ENCODE measurements around the gene KCNH1. TPM values are rescaled to one million over a fixed set of nuclear protein-coding genes. Genes with fewer than 3 reads are reported as not detected.

Gene KCNH1
- polyA plus RNA-seq, 1 of the 3 experiments (the other 2 are of a cell fraction): 0.08 TPM

GRCh38 chr1:210764536-210764935 is 369.4 kb downstream of the KCNH1 start (continued):
- TF ChIP-seq IRF3 (IDR thresholded peaks at IDR 0.05; ENCODE audit: low read depth, low read length) (no peak), JUND (IDR thresholded peaks at IDR 0.05) (no peak), SIN3A (IDR thresholded peaks at IDR 0.05; ENCODE audit: borderline replicate concordance, low read depth, low read length) (no peak), EZH2phosphoT487 (IDR thresholded peaks at IDR 0.05; ENCODE audit: borderline replicate concordance, low read depth) (no peak), EP300 (IDR thresholded peaks at IDR 0.05; ENCODE audit: borderline replicate concordance in 1 of 2, low read depth in 1 of 2, low read length in 1 of 2) (no peak)

- Histone ChIP-seq H3F3A (replicated peaks; ENCODE audit: insufficient read depth) (no peaks in the 10 kb centered on the region), H2AFZ (ENCODE audit: low read depth) (no peak overlapping the region), H3K27ac (ENCODE audit: low read depth in 2 of 2, low read length in 1 of 2) (no peak overlapping the region), H3K4me1 (ENCODE audit: control insufficient read depth in 1 of 2, insufficient read depth in 2 of 2, low read depth in 1 of 2, low read length in 1 of 2) (peaks cover 0 to 16% of the 10 kb centered on the region in 2 experiments; a peak in 2 of 4 replicates), H3K79me2 (ENCODE audit: insufficient read depth) (no peaks in the 10 kb centered on the region), H3K9ac (no peak overlapping the region), H3K4me2 (no peak overlapping the region), H3K9me3 (no peaks in the 10 kb centered on the region), H3K4me3 (ENCODE audit: low read depth in 2 of 2, low read length in 1 of 2) (no peak overlapping the region), H4K20me1 (ENCODE audit: insufficient read depth) (no peaks in the 10 kb centered on the region), H3K27me3 (ENCODE audit: insufficient read depth) (no peaks in the 10 kb centered on the region), H3K36me3 (replicated peaks in 1 of 2; ENCODE audit: control insufficient read depth in 1 of 2, insufficient read depth in 2 of 2, low read length in 1 of 2) (no peaks in the 10 kb centered on the region), H3K9me2 (no peaks in the 10 kb centered on the region)
- ChIA-PET CTCF (no interaction called here), POLR2A (no interaction called here)
- no peak for DNase-seq
- TF ChIP-seq ZBTB33 (IDR thresholded peaks at IDR 0.05; ENCODE audit: borderline replicate concordance, low read depth) (no peak), SMC3 (IDR thresholded peaks at IDR 0.05; ENCODE audit: low read depth, low read length) (no peak), YY1 (IDR thresholded peaks at IDR 0.05; ENCODE audit: low read depth) (no peak), MAX (IDR thresholded peaks at IDR 0.05; ENCODE audit: low read depth) (no peak), MEF2A (IDR thresholded peaks at IDR 0.05; ENCODE audit: borderline replicate concordance, low read depth) (no peak), USF1 (IDR thresholded peaks at IDR 0.05; ENCODE audit: borderline replicate concordance, low read depth) (no peak), PBX3 (IDR thresholded peaks at IDR 0.05) (no peak), FOXM1 (IDR thresholded peaks at IDR 0.05; ENCODE audit: low read depth) (no peak), RXRA (IDR thresholded peaks at IDR 0.05; ENCODE audit: borderline replicate concordance, low read depth) (no peak), RCOR1 (IDR thresholded peaks at IDR 0.05; ENCODE audit: low read length) (no peak), IRF3 (IDR thresholded peaks at IDR 0.05; ENCODE audit: low read depth, low read length) (no peak), CHD2 (IDR thresholded peaks at IDR 0.05; ENCODE audit: low read length, partially characterized antibody) (no peak), NRF1 (IDR thresholded peaks at IDR 0.05; ENCODE audit: low read depth, low read length) (no peak), EZH2phosphoT487 (IDR thresholded peaks at IDR 0.05; ENCODE audit: borderline replicate concordance, low read depth) (no peak), USF2 (IDR thresholded peaks at IDR 0.05; ENCODE audit: borderline replicate concordance, low read depth, low read length) (no peak), GABPA (IDR thresholded peaks at IDR 0.05; ENCODE audit: low read depth) (no peak), CTCF (IDR thresholded peaks at IDR 0.05) (no peak), RFX5 (IDR thresholded peaks at IDR 0.05; ENCODE audit: low read length) (no peak), JUND (IDR thresholded peaks at IDR 0.05) (no peak)
- WGBS (ENCODE audit: low lambda C conversion rate): 71% methylated on average over 4 of the region's 4 CpGs
Observed at GRCh38 chr1:210758761-210759160, 375.2 kb downstream of the KCNH1 start.
